Natural killer cell (primary cell): ENCODE measurements around the gene PTCRA. TPM values are rescaled to one million over a fixed set of nuclear protein-coding genes. Genes with fewer than 3 reads are reported as not detected.
"Not testable (repeated sequence)": the region's sequence is repeated elsewhere in the genome, so short reads cannot be mapped to it uniquely, and the experiment has no call there.

ENCODE experiments used
- ATAC-seq, 3 donors: fragments of 150-1000 bp in 2 of 3; fragments of 200-7000 bp in 1 of 3; cut with Tn5 transposase; 1 replicate in 1 of 3; 2 replicates in 2 of 3; pipeline ENCODE4 v1.10.0; 2021; ENCODE audit warnings: mild to moderate bottlenecking in 2 of 3, moderate library complexity in 2 of 3
- DNase-seq, 2 donors: peaks; one replicate each; pipeline versions ENCODE4 v3.0.0 to v3.0.0-alpha.2; 2013 to 2021; ENCODE audit warnings: mixed read lengths in 1 of 2
- H3K27ac ChIP-seq: one replicate; pipeline ENCODE4 v1.5.1; 2013; ENCODE audit warnings: mild to moderate bottlenecking, low read length
- H3K27me3 ChIP-seq: one replicate; pipeline ENCODE4 v1.6.1; 2013; ENCODE audit warnings: low read length; ENCODE audit not compliant: control insufficient read depth, insufficient read depth
- H3K36me3 ChIP-seq: one replicate; pipeline ENCODE4 v1.6.1; 2013; ENCODE audit warnings: low read length; ENCODE audit not compliant: control insufficient read depth, insufficient read depth
- H3K4me1 ChIP-seq: one replicate; pipeline ENCODE4 v1.6.1; 2013; ENCODE audit warnings: low read length; ENCODE audit not compliant: control insufficient read depth, insufficient read depth
- H3K4me3 ChIP-seq: one replicate; pipeline ENCODE4 v1.5.1; 2013; ENCODE audit warnings: low read length
- H3K9me3 ChIP-seq: one replicate; pipeline ENCODE4 v1.6.1; 2013; ENCODE audit warnings: low read length; ENCODE audit not compliant: control insufficient read depth, insufficient read depth
- H3K27ac Mint-ChIP-seq, 2 donors: one replicate each; pipeline ENCODE4 v1.8.0; 2022; ENCODE audit warnings: mild to moderate bottlenecking in 2 of 2, mixed read lengths in 2 of 2, moderate library complexity in 1 of 2
- H3K27me3 Mint-ChIP-seq, 2 donors: one replicate each; pipeline ENCODE4 v1.8.0; 2022; ENCODE audit warnings: low read depth in 2 of 2, mixed read lengths in 2 of 2
- H3K36me3 Mint-ChIP-seq: one replicate; pipeline ENCODE4 v1.8.0; 2022; ENCODE audit warnings: mixed read lengths
- H3K4me1 Mint-ChIP-seq, 2 donors: one replicate each; pipeline ENCODE4 v1.8.0; 2022; ENCODE audit warnings: mixed read lengths in 2 of 2
- H3K4me3 Mint-ChIP-seq: one replicate; pipeline ENCODE4 v1.8.0; 2022; ENCODE audit warnings: mild to moderate bottlenecking, moderate library complexity, mixed read lengths
- H3K9me3 Mint-ChIP-seq, 2 donors: one replicate each; pipeline ENCODE4 v1.8.0; 2022; ENCODE audit warnings: mixed read lengths in 2 of 2
- WGBS: methylation state at CpG from one replicate; pipeline ENCODE4 v1.1.7; 2013; ENCODE audit warnings: missing lambda C conversion rate; ENCODE audit not compliant: insufficient coverage; 5-methylcytosine and 5-hydroxymethylcytosine counted together
- intact Hi-C: fragments of 100-400 bp; cut with micrococcal nuclease; formaldehyde crosslinking; loops from one replicate; pipeline ENCODE4 v1.14.2; 2022
- total RNA-seq, 4 donors: library from RNA; stranded (reverse); fragments of 120-200 nt in 1 of 4; gene quantifications; one replicate each; pipeline versions ENCODE4 v1.2.3 to v1.2.4, GENCODE V29; 2013 to 2022
- TF ChIP-seq, protein P1 (sequence below): fragments of 200-600 bp; IDR thresholded peaks from one replicate; pipeline ENCODE4 v1.8.0; 2022; ENCODE audit warnings: antibody characterized with exemption

Gene PTCRA
- total RNA-seq, 3 donors from 2014 or later (not counting 1 experiment from before 2014, with no cell fraction given): 3.7 to 4.7 TPM; not detected in 1

DNA sequence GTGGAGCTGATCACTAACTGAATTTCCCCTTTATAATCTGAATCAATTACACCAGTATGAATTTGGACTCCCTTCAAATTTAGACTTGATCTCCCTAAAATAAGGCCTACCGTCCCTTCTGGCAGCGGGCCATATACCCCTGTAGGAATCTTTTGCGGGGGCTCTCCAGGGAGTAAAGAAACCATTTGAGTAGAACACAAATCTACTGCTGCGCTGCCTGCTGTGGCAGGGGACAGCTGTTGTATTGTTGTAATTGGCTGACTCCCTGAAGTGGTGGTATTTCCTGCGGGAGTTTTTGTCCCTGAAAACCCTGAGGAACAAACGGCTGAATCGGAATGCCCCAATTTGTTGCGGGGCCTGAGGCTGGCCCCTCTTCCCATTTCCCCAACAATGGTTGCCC is 16.0 kb upstream of the PTCRA start:
- H3K4me1 ChIP-seq: peaks cover 6% of the 10 kb centered on the region
- no peaks in the 10 kb centered on the region for H3K9me3 ChIP-seq
- 96% methylated on average over 8 of the region's 8 CpGs for WGBS
- Mint-ChIP-seq H3K4me1 (peaks cover 8 to 12% of the 10 kb centered on the region in 2 donors), H3K27me3 (no peaks in the 10 kb centered on the region), H3K36me3 (no peaks in the 10 kb centered on the region), H3K4me3 (no peak overlapping the region), H3K9me3 (no peaks in the 10 kb centered on the region), H3K27ac (no peak overlapping the region)
- no peak overlapping the region for H3K27ac ChIP-seq
- no peaks in the 10 kb centered on the region for H3K27me3 ChIP-seq
- intact Hi-C loops: loop anchor here (1.0 kb wide), 2 partner anchors 174 to 239 kb away; no protein-coding TSS in a partner anchor
- no peaks in the 10 kb centered on the region for H3K36me3 ChIP-seq
- TF ChIP-seq, protein P1, sequence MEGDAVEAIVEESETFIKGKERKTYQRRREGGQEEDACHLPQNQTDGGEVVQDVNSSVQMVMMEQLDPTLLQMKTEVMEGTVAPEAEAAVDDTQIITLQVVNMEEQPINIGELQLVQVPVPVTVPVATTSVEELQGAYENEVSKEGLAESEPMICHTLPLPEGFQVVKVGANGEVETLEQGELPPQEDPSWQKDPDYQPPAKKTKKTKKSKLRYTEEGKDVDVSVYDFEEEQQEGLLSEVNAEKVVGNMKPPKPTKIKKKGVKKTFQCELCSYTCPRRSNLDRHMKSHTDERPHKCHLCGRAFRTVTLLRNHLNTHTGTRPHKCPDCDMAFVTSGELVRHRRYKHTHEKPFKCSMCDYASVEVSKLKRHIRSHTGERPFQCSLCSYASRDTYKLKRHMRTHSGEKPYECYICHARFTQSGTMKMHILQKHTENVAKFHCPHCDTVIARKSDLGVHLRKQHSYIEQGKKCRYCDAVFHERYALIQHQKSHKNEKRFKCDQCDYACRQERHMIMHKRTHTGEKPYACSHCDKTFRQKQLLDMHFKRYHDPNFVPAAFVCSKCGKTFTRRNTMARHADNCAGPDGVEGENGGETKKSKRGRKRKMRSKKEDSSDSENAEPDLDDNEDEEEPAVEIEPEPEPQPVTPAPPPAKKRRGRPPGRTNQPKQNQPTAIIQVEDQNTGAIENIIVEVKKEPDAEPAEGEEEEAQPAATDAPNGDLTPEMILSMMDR: no peak
- no peak overlapping the region for H3K4me3 ChIP-seq
- ATAC-seq (no peak), DNase-seq (no peak)

DNA sequence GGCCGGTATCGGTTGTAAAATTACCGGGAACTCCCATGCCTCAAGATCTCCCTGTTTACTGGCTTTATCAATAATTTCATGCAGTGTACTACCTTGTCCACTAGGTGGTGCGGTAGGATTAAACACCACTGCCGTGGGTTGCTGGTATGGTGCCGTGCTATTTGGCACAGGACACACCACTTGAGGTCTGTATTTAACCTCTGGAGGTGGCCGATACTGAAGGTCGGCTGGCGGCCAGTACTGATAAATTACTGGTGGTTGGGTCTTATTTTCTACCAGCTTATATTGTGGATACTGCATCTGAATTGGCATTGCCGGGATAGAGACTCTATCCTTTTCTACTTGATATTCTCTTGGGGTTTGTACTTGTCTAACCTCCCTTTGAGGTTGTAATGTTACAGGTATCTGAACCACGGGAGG is 14.3 kb upstream of the PTCRA start:
- DNase-seq (peak; percentile 40 to 92), ATAC-seq (peak; percentile 96 to 99 (median 99))
- no peaks in the 10 kb centered on the region for H3K9me3 ChIP-seq
- H3K4me3 Mint-ChIP-seq: no peak overlapping the region
- no peaks in the 10 kb centered on the region for H3K9me3 Mint-ChIP-seq
- H3K4me1 ChIP-seq: peaks cover 6% of the 10 kb centered on the region
- WGBS: 5% methylated on average over 10 of the region's 11 CpGs
- no peaks in the 10 kb centered on the region for H3K36me3 Mint-ChIP-seq
- TF ChIP-seq, protein P1: peak; percentile 83
- H3K27me3 ChIP-seq: no peaks in the 10 kb centered on the region
- H3K4me1 Mint-ChIP-seq: peaks cover 8 to 12% of the 10 kb centered on the region in 2 donors
- H3K4me3 ChIP-seq: no peak overlapping the region
- no peak overlapping the region for H3K27ac ChIP-seq
- no peaks in the 10 kb centered on the region for H3K27me3 Mint-ChIP-seq
- H3K27ac Mint-ChIP-seq: no peak overlapping the region
- intact Hi-C loops: loop anchor here (1.0 kb wide), 1 partner anchor 242 kb away; no protein-coding TSS in a partner anchor
- no peaks in the 10 kb centered on the region for H3K36me3 ChIP-seq

DNA sequence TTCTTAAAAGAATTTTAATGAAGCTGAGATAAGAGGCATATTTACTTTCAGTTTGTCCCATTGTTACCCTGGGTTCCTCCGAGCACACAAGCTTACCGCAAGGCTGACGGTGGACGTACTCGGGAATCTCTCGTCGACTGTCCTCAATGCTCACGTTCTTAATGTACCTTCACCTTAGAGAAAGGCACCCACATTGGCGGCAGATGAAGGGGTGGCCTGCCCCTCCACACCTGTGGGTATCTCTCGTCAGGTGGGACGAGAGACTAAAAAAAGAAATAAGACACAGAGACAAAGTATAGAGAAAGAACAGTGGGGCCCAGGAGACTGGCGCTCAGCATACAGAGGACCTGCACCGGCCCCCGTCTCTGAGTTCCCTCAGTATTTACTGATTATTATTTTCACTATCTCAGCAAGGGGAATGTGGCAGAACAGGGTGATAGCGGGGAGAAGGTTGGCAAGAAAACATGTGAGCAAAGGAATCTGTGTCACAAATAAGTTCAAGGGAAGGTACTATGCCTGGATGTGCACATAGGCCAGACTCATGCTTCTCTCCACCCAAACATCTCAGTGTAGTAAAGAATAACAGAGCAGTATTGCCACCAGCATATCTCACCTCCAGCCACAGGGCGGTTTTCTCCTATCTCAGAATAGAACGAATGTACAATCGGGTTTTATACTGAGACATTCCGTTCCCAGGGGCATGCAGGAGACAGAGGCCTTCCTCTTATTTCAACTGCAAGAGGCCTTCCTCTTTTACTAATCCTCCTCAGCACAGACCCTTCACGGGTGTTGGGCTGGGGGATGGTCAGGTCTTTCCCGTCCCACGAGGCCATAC is 13.2 kb upstream of the PTCRA start:
- H3K27ac Mint-ChIP-seq, H3K36me3 Mint-ChIP-seq, H3K4me3 Mint-ChIP-seq, H3K27ac ChIP-seq, intact Hi-C loops, H3K4me1 ChIP-seq, H3K27me3 ChIP-seq, ATAC-seq, H3K9me3 Mint-ChIP-seq, DNase-seq, H3K9me3 ChIP-seq, H3K27me3 Mint-ChIP-seq, H3K4me3 ChIP-seq, H3K36me3 ChIP-seq: not testable (repeated sequence)
- WGBS: 78% methylated on average over 22 of the region's 22 CpGs
- peaks cover 8 to 12% of the 10 kb centered on the region in 2 donors for H3K4me1 Mint-ChIP-seq

DNA sequence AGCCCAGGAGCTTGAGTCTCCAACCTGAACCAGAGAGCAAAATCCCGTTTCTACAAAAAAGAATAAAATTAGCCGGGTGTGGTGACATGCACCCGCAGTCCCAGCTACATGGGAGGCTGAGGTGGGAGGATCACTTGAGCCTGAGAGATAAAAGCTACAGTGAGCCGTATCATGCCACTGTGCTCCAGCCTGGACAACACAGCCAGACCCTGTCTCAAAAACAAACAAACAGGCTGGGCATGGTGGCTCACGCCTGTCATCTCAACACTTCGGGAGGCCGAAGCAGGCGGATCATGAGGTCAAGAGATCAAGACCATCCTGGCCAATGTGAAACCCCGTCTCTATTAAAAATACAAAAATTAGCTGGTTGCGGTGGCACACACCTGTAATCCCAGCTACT is 11.4 kb upstream of the PTCRA start:
- H3K9me3 Mint-ChIP-seq: no peaks in the 10 kb centered on the region
- peaks cover 6% of the 10 kb centered on the region for H3K4me1 ChIP-seq
- 97% methylated on average over 10 of the region's 10 CpGs for WGBS
- intact Hi-C loops: no loop called here
- DNase-seq (no peak), ATAC-seq (no peak)
- H3K9me3 ChIP-seq: no peaks in the 10 kb centered on the region
- H3K4me3 Mint-ChIP-seq: no peak overlapping the region
- no peaks in the 10 kb centered on the region for H3K27me3 Mint-ChIP-seq
- H3K27ac Mint-ChIP-seq: no peak overlapping the region
- H3K4me1 Mint-ChIP-seq: peaks cover 8 to 12% of the 10 kb centered on the region in 2 donors
- no peaks in the 10 kb centered on the region for H3K27me3 ChIP-seq
- TF ChIP-seq, protein P1: no peak
- no peaks in the 10 kb centered on the region for H3K36me3 ChIP-seq
- no peak overlapping the region for H3K4me3 ChIP-seq
- no peak overlapping the region for H3K27ac ChIP-seq
- no peaks in the 10 kb centered on the region for H3K36me3 Mint-ChIP-seq
